ENCODE results near the gene CHRNA5. TPM values are rescaled to one million over a fixed set of nuclear protein-coding genes. Genes with fewer than 3 reads are reported as not detected.

The CHRNA5 gene
- polyA plus RNA-seq, 3 donors, result 0.19 TPM; not detected in 2

DNA sequence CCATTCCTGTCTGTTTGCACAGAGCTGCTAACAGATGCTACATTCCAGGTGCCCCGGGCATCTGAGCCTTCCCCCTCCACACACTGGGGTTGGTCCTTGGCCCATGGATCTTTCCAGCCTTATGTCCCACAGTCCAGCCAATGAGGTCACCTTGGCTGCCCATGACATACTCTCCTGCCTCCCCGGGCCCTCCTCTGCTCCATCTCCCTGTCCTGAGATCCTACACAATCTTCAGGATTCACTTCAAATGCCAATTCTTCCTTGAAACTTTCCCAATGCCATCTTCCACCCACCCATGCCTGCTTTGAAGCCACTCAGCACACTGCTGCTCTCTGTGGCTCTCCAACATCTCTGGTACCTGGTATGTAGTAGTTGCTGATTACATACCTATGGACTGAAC, 51.2 kb downstream of the CHRNA5 start:
- Mint-ChIP-seq H3K27me3 (ENCODE audit: low read depth in 3 of 3) (peaks cover 27 to 31% (median 30%) of the 10 kb centered on the region in 3 donors), H3K27ac (no peak overlapping the region), H3K4me3 (no peak overlapping the region), H3K9me3 (peaks cover 0 to 5% (median 3%) of the 10 kb centered on the region in 7 donors), H3K36me3 (peaks cover 0 to 3% of the 10 kb centered on the region in 2 donors), H3K4me1 (peaks cover 12% of the 10 kb centered on the region)
- DNase-seq, result no peak
- peaks cover 18 to 28% of the 10 kb centered on the region in 2 donors for H3K27me3 ChIP-seq (ENCODE audit: control insufficient read depth in 2 of 2, insufficient read depth in 2 of 2, low read length in 2 of 2)
- no peaks in the 10 kb centered on the region for H3K4me1 ChIP-seq (ENCODE audit: control insufficient read depth in 1 of 2, insufficient read depth in 2 of 2, low read length in 2 of 2)
- no peaks in the 10 kb centered on the region for H3K79me2 ChIP-seq (ENCODE audit: insufficient read depth, low read length)
- no peak overlapping the region for H3K9ac ChIP-seq (ENCODE audit: insufficient read depth, low read length, poor library complexity, severe bottlenecking)
- no peaks in the 10 kb centered on the region for H3K36me3 ChIP-seq (replicated peaks in 1 of 2; ENCODE audit: control insufficient read depth in 1 of 2, insufficient read depth in 2 of 2, low read length in 2 of 2)
- no peak overlapping the region for H3K4me3 ChIP-seq (replicated peaks in 1 of 3; ENCODE audit: low read depth in 2 of 3, low read length in 3 of 3)
- WGBS (ENCODE audit: insufficient coverage), result 100% methylated on average over 2 of the region's 2 CpGs
- TF ChIP-seq, protein P1, sequence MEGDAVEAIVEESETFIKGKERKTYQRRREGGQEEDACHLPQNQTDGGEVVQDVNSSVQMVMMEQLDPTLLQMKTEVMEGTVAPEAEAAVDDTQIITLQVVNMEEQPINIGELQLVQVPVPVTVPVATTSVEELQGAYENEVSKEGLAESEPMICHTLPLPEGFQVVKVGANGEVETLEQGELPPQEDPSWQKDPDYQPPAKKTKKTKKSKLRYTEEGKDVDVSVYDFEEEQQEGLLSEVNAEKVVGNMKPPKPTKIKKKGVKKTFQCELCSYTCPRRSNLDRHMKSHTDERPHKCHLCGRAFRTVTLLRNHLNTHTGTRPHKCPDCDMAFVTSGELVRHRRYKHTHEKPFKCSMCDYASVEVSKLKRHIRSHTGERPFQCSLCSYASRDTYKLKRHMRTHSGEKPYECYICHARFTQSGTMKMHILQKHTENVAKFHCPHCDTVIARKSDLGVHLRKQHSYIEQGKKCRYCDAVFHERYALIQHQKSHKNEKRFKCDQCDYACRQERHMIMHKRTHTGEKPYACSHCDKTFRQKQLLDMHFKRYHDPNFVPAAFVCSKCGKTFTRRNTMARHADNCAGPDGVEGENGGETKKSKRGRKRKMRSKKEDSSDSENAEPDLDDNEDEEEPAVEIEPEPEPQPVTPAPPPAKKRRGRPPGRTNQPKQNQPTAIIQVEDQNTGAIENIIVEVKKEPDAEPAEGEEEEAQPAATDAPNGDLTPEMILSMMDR (IDR thresholded peaks at IDR 0.05), result no peak
- no peak overlapping the region for H2AFZ ChIP-seq (ENCODE audit: insufficient read depth, low read depth, low read length, poor library complexity, severe bottlenecking)
- no peaks in the 10 kb centered on the region for H4K20me1 ChIP-seq (ENCODE audit: insufficient read depth, low read length)
- H3K9me3 ChIP-seq (replicated peaks in 1 of 2; ENCODE audit: control insufficient read depth in 1 of 2, insufficient read depth in 1 of 2, low read length in 2 of 2), result no peaks in the 10 kb centered on the region
- H3K4me2 ChIP-seq (replicated peaks; ENCODE audit: extremely low read depth, low read length, poor library complexity, severe bottlenecking), result no peak overlapping the region
- no peak overlapping the region for H3K27ac ChIP-seq (ENCODE audit: low read depth in 1 of 2, low read length in 2 of 2)
- intact Hi-C loops (cut with micrococcal nuclease), result no loop called here

DNA sequence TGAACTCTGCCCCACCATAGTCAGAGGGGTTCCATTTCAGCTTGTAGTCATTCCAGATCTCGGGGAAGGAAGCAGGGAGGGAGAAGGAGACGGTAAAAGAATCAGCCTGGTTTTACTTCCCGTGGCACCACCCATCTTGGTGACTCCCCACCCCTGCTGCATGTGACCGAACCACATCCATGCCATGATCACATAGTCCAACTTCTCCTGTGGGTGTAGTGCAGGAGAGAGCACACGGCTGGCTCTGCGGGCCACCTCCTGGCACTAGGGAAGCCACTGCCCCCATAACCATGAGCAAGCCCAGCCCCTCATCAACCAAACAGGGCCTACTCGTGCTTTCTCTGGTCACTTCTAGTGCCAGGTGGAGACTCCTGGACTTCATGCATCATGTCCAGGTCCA, 51.8 kb downstream of the CHRNA5 start:
- Histone ChIP-seq H3K4me3 (replicated peaks in 1 of 3; ENCODE audit: low read depth in 2 of 3, low read length in 3 of 3) (no peak overlapping the region), H2AFZ (ENCODE audit: insufficient read depth, low read depth, low read length, poor library complexity, severe bottlenecking) (no peak overlapping the region), H3K27ac (ENCODE audit: low read depth in 1 of 2, low read length in 2 of 2) (no peak overlapping the region), H3K4me1 (ENCODE audit: control insufficient read depth in 1 of 2, insufficient read depth in 2 of 2, low read length in 2 of 2) (no peaks in the 10 kb centered on the region), H3K27me3 (ENCODE audit: control insufficient read depth in 2 of 2, insufficient read depth in 2 of 2, low read length in 2 of 2) (peaks cover 23 to 33% of the 10 kb centered on the region in 2 donors), H3K4me2 (replicated peaks; ENCODE audit: extremely low read depth, low read length, poor library complexity, severe bottlenecking) (no peak overlapping the region), H3K79me2 (ENCODE audit: insufficient read depth, low read length) (no peaks in the 10 kb centered on the region), H3K9me3 (replicated peaks in 1 of 2; ENCODE audit: control insufficient read depth in 1 of 2, insufficient read depth in 1 of 2, low read length in 2 of 2) (peaks cover 0 to 5% of the 10 kb centered on the region in 2 donors), H4K20me1 (ENCODE audit: insufficient read depth, low read length) (no peaks in the 10 kb centered on the region), H3K36me3 (replicated peaks in 1 of 2; ENCODE audit: control insufficient read depth in 1 of 2, insufficient read depth in 2 of 2, low read length in 2 of 2) (no peaks in the 10 kb centered on the region), H3K9ac (ENCODE audit: insufficient read depth, low read length, poor library complexity, severe bottlenecking) (no peak overlapping the region)
- DNase-seq, result no peak
- Mint-ChIP-seq H3K4me1 (peaks cover 12% of the 10 kb centered on the region), H3K36me3 (peaks cover 0 to 6% of the 10 kb centered on the region in 2 donors), H3K9me3 (peaks cover 0 to 5% (median 2%) of the 10 kb centered on the region in 7 donors), H3K27me3 (ENCODE audit: low read depth in 3 of 3) (peaks cover 33 to 36% (median 36%) of the 10 kb centered on the region in 3 donors), H3K27ac (no peak overlapping the region), H3K4me3 (no peak overlapping the region)
- WGBS (ENCODE audit: insufficient coverage), result no CpG with 5 or more reads among the region's 7 CpGs
- TF ChIP-seq, protein P1 (IDR thresholded peaks at IDR 0.05), result no peak
- intact Hi-C loops (cut with micrococcal nuclease), result no loop called here

Data from CD14-positive monocyte (primary cell).